ENCODE data around the gene LRP1B.

LRP1B gene

DNA sequence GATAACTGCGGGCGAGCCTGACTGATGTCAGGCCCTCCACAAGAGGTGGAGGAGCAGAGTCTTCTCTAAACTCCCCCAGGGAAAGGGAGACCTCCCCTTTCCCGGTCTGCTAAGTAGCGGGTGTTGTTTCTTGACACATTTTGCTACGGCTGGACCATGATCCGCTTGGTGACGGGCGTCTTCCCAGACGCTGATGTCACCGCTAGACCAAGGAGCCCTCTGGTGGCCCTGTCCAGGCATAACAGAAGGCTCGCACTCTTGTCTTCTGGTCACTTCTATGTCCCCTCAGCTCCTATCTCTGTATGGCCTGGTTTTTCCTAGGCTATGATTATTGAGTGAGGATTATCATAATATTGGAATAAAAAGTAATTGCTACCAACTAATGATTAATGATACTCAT is 1166.5 kb downstream of the LRP1B start:
- DNase-seq, result peak; percentile 64

DNA sequence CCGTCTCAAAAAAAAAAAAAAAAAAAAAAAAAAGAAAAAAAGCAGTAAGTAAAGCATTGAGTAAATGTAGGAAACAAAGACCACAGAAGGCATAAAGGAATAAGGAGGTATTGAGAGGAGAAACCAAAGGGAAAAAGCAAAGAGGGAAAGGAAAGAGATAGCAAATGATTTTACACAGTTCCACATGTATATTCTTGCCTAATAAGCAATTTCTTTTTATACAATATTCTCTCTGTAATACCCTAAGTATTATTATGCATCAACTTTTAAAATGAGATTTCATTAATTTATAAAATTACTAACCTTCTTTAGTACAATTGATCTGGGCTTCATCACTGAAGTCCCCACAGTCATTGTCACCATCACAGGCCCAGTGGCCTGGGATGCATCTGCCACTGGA is 1180.9 kb downstream of the LRP1B start:
- no peak for DNase-seq

GRCh38 chr2:140947236-140947635 is 1183.6 kb downstream of the LRP1B start:
- no peak for DNase-seq

DNA sequence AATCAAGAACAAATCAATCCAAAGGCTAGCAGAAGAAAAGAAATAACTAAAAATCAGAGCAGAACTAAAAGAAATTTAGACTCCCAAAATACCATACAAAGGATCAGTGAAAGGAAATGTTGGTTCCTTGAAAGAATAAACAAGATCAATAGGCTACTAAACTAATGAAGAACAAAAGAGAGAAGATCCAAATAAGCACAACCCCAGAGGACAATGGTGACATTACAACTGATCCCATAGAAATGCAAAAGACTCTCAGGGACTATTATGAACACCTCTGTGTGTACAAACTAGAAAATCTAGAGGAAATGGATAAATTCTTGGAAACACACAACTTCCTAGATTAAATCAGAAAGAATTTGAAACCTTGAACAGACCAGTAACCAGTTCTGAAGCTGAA is 1186.9 kb downstream of the LRP1B start:
- DNase-seq, result no peak

DNA sequence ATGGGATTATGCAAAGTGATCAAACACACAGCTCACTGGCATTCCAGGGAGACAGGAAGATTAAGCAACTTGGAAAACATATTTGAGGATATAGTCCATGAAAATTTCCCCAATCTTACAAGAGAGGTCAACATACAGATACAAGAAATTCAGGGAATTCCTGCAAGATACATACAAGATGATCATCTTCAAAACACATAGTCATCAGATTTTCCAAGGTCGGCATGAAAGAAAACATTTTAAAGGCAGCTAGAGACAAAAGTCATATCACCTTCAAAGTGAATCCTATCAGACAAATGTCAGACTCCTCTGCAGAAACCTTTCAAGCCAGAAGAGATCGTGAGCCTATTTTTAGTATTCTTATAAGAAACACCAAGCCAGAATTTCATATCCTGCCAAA is 1188.5 kb downstream of the LRP1B start:
- DNase-seq, result no peak

DNA sequence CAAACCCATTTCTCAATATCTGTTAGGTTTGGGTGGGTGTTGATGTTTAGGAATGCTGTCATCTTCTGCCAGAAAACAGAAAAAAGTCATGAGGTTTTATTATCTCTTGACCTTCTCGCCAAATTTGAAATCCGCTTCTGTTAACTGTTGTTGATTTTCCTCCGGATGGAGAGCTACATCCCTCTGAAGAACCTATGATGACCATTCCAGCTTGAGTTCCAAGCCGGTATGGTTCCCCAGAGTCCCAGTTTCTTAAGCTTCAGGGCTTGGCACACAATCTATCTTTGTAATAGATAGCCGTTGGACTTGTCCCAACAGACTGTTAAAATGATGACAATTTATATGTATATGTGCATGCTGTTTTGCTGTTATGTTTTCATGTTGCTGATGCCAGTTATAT is 1201.0 kb downstream of the LRP1B start:
- DNase-seq, result no peak

- no peak for DNase-seq
Observed at GRCh38 chr2:140918426-140918825, 1212.4 kb downstream of the LRP1B start.

GRCh38 chr2:140916410-140916809 is 1214.4 kb downstream of the LRP1B start:
- DNase-seq, result no peak

DNA sequence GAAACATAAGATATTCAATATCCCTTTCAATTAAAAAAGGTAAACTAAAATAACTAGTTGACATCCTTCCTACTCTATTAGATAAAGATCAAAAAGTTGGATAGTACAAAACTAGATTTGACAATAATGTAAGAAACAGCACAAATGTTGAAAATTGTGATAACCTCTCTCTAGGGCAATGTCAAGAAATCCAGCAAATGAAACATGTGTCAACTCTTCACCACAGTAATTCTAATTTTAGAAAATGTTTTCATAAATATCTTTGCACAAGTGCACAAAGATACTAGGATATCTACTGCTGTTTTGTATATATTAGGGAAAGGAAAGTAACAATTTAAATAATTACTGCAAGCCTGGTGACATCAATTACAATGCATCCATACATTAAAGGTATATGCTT is 1220.1 kb downstream of the LRP1B start:
- DNase-seq, result no peak

DNA sequence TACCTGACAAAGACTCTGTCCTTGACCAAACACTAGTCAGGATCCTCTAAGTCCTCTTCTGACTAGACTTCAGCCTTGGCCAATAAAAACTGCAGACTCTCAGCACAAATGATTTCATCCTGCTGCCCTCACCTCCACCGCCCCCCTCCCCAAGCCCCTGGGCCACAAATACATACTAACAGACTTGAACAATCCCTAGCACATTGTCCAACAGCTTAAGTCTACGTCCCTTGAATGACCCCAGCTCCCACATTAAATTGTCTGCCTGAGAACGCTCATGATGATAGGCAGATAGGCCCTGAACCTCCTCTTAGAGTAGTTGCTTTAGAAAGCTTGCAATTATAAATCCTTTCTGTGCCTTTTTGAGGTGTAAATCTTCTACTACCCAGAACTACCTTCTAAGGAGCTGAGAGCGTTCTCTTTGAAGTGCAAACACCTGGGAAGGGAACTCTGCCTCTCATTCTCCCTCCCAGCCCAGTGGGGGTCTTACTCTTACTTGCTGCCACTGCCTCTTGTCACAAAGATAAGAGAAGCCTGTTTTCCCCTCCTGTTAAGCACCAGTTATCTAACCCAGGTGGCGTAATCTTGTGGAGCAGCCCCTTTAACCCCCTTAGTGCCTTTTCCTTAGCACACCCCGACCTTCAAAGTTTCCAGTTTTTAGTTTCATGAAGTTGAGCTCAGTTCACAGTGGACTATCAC is 1225.6 kb downstream of the LRP1B start:
- DNase-seq, result peak; percentile 57

DNA sequence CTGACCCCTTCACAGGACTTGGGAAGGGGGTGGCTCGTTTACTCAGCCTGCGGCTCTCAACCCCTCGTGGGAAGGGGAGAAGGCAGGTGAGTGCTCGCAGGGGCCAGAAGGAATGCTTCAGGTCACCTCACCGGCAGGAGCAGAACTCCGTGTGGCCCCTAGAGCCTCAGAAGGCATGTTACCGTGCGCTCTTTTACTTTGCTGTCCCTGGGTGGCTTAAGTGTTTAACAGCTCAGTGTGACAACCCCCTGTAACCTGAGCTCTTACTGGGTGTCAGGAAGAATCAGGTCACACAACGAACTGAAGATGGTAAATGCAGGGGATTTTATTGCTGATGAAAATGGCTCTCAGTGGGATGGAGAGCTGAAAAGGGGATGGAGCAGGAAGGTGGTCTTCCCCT is 1235.4 kb downstream of the LRP1B start:
- DNase-seq, result no peak

DNA sequence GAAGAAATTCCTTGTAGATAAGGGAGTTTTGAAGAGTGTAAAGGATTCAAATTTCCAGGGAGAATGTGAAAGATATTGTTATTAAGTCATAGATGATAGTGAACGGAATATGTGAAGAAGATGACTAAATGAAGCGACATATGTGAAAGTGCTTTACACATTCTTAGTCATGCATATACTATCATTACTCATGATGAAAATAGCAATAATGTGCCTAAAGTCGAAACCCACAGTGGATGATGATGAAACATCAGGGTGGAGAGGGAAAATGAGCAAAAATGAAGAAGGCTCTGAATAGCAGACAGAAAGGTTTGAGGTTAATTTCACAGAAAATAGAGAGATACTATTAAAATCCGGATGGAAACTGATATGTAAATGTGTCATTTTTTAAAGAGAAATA is 1237.1 kb downstream of the LRP1B start:
- DNase-seq, result no peak

GRCh38 chr2:140892911-140893637 is 1237.7 kb downstream of the LRP1B start:
- DNase-seq, result no peak

- no peak for DNase-seq
Observed at GRCh38 chr2:140892436-140892835, 1238.4 kb downstream of the LRP1B start.

DNA sequence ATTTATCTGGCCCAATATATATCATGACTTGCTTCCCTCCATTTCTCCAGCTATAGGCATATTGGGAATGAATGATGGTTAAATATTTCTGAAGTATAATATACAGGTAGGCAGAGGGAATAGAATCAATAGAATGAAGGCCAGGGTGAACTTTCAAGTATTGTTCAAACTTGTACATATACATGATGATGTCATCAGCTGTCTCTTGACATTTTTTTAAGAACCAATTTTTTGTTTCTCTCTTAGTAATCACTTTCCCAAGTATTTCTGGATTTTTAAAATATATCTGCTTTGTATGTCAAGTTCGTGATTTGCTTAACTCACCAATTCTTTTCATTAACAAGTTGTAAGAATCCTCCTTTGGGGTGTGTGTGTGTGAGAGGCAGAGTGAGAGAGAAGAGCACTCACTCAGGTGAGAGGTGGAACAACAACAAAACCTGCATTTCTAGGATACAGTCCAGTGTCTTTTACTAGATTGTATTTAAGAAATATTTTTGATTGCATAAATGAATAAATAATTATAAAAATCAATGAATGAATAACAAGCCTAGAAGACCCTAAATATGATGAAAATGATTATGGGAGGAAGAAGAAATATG is 1239.1 kb downstream of the LRP1B start:
- no peak for DNase-seq

DNA sequence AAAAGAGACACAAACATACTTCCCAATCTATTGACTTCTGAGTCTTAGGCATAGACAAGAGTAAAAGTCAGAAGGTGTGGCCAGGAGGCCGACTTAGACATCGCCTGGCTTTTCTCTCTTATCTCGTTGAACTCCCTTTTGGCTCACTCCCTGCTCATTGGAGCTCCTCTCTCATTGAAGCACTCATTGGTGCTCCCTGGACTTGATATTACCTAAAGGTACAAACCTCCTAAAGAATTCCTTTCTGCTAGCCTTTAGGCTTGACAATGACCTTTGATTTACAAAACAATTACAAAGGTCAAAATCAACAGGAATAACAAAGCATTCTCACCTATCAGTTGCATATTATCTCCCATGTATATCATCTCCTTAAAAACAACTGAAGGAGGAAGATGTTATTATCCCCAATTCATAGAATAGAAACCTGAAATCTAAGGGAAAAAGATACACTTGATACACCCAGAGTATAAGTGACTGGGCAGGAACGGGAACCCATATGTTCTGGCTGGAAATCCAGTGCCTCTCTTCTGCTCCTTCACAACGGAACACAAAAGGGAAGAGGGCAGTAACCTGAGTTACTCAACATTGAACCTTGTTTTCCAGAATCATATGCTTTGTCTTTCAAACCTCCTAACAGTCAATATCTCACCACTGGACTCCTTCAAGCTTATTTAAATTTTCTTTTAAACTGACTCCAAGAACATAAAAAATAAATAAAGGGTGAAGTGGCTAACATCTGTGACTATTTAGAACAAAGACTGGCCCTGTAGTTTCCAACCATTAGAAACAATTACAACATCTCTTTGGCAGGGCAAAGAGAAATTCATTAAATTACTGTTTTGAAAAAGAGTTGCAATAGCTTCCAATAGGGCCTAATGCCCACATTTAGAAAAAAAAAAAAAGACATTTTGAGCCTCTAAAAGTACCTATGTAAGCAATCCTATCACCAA is 1247.9 kb downstream of the LRP1B start:
- DNase-seq, result no peak

DNA sequence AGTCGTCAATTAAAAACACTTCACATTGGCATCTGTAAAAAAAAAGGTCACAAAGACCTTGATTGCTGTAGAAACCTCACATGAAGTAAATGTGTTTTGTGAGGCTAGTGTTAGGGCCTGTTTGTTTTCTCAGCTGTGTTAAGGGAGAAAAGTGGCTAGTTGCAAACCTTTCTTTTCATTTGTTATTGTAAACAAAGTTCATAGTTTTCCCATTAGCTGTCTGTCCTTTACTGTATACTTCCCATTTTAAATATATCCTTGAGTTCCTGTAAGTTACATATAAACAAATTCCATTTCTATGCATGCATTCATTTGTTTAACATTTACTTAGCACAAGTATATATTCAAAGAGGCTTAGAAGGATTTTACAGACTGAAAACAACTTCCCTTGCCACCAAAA is 1250.2 kb downstream of the LRP1B start:
- DNase-seq, result no peak

DNA sequence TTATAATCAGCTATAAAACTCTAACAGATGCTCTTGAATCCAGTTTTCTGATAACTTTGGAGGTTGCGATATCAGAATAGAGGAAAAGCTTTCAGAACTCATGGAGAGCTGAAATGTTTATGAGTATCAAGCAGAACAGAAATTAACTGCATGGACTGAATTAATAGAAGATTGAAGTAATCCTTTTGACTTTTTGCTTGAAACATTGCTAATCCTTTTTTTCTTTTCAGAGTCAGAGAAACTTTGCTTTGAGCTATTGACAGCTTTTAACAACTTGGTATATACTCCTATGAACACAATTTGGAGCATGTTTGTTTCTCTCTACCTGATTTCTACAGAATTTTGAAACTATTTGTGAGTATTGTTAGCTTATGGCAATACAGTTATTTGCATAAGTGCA is 1254.8 kb downstream of the LRP1B start:
- DNase-seq, result no peak

- DNase-seq, result no peak
Observed at GRCh38 chr2:140873915-140874531, 1256.8 kb downstream of the LRP1B start.

DNA sequence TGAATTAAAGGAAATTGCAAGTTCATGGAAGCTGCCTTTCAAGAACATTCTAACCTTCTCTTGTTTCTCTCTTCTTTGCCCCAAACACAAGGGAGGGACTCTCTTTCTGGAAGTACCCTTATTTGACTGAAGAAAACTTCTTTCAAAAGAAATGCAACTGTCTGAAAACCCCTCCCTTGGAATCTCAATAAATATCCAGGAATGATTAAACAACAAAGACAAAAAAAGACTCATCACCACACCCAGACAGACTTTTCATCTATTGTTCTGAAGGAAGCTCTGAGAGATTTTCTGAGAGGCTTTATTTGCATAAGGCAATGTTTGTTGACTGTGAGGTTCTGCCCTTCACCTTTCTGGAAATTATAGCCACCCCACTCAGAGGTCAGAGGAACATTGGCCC is 1260.9 kb downstream of the LRP1B start:
- DNase-seq, result no peak

- DNase-seq, result no peak
Observed at GRCh38 chr2:140869107-140869506, 1261.7 kb downstream of the LRP1B start.

- DNase-seq, result no peak
Observed at GRCh38 chr2:140865837-140866236, 1265.0 kb downstream of the LRP1B start.

- no peak for DNase-seq
Observed at GRCh38 chr2:140863713-140864112, 1267.1 kb downstream of the LRP1B start.
